GM23338 (cell line): ENCODE results near the gene PDC. TPM values are rescaled to one million over a fixed set of nuclear protein-coding genes. Genes with fewer than 3 reads are reported as not detected.
"Not testable (repeated sequence)": the region's sequence is repeated elsewhere in the genome, so short reads cannot be mapped to it uniquely, and the experiment has no call there.

Source experiments
- ATAC-seq: fragments of 200-7000 bp; cut with Tn5 transposase; 3 replicates; pipeline ENCODE4 v1.9.1; 2020
- DNase-seq: peaks from one replicate; pipeline ENCODE4 v3.0.0-alpha.2; 2015; ENCODE audit warnings: low spot score
- H2AFZ ChIP-seq: fragments of 200-600 bp; sonication (generic); 2 replicates; pipeline ENCODE4 v1.8.0; 2016; ENCODE audit warnings: antibody characterized with exemption, mild to moderate bottlenecking, moderate library complexity
- H3F3A ChIP-seq: fragments of 200-600 bp; sonication (generic); replicated peaks from 2 replicates; pipeline ENCODE4 v1.8.0; 2017; ENCODE audit warnings: antibody characterized with exemption, mixed run types, low read depth
- H3K27ac ChIP-seq: fragments of 200-600 bp; sonication (generic); 2 replicates; pipeline ENCODE4 v1.6.1; 2016; ENCODE audit warnings: low read depth
- H3K27me3 ChIP-seq: fragments of 200-600 bp; sonication (generic); 2 replicates; pipeline ENCODE4 v1.8.0; 2016; ENCODE audit warnings: mild to moderate bottlenecking, mixed run types, moderate library complexity; ENCODE audit not compliant: insufficient read depth
- H3K36me3 ChIP-seq: fragments of 200-600 bp; sonication (generic); 2 replicates; pipeline ENCODE4 v1.8.0; 2016; ENCODE audit warnings: mild to moderate bottlenecking; ENCODE audit not compliant: insufficient read depth
- H3K4me1 ChIP-seq: fragments of 200-600 bp; sonication (generic); 2 replicates; pipeline ENCODE4 v1.8.0; 2016; ENCODE audit warnings: mild to moderate bottlenecking, moderate library complexity; ENCODE audit not compliant: insufficient read depth
- H3K4me2 ChIP-seq: fragments of 200-600 bp; sonication (generic); 2 replicates; pipeline ENCODE4 v1.7.1; 2017; ENCODE audit warnings: mixed run types
- H3K4me3 ChIP-seq: fragments of 200-600 bp; sonication (generic); 2 replicates; pipeline ENCODE4 v1.6.1; 2016; ENCODE audit warnings: mixed run types
- H3K79me2 ChIP-seq: fragments of 200-600 bp; sonication (generic); replicated peaks from 2 replicates; pipeline ENCODE4 v1.8.0; 2017; ENCODE audit warnings: mild to moderate bottlenecking; ENCODE audit not compliant: insufficient read depth
- H3K9me2 ChIP-seq: fragments of 200-600 bp; sonication (generic); 2 replicates; pipeline ENCODE4 v1.8.0; 2017; ENCODE audit not compliant: insufficient read depth
- H4K20me1 ChIP-seq: fragments of 200-600 bp; sonication (generic); replicated peaks from 2 replicates; pipeline ENCODE4 v1.8.0; 2017; ENCODE audit warnings: mild to moderate bottlenecking; ENCODE audit not compliant: insufficient read depth
- H3K27ac Mint-ChIP-seq: 2 replicates; pipeline ENCODE4 v1.8.0; 2020; ENCODE audit warnings: inconsistent platforms, mild to moderate bottlenecking, moderate library complexity, mixed read lengths
- H3K27me3 Mint-ChIP-seq: 3 replicates; pipeline ENCODE4 v1.8.0; 2022; ENCODE audit warnings: low read depth, mild to moderate bottlenecking, moderate library complexity, mixed read lengths, inconsistent platforms; ENCODE audit not compliant: insufficient read depth, poor library complexity
- H3K36me3 Mint-ChIP-seq: 3 replicates; pipeline ENCODE4 v1.8.0; 2021; ENCODE audit warnings: low read depth, mild to moderate bottlenecking, inconsistent platforms, moderate library complexity, mixed read lengths
- H3K4me1 Mint-ChIP-seq: 3 replicates; pipeline ENCODE4 v1.8.0; 2020; ENCODE audit warnings: mild to moderate bottlenecking, inconsistent platforms, mixed read lengths
- H3K4me3 Mint-ChIP-seq: 3 replicates; pipeline ENCODE4 v1.8.0; 2021; ENCODE audit warnings: moderate library complexity, mild to moderate bottlenecking, inconsistent platforms, mixed read lengths
- H3K9me3 Mint-ChIP-seq: 3 replicates; pipeline ENCODE4 v1.8.0; 2020; ENCODE audit warnings: moderate library complexity, mild to moderate bottlenecking, inconsistent platforms, mixed read lengths
- ETS1 ChIP-seq: IDR thresholded peaks from 2 replicates; pipeline ENCODE4 v1.6.1; 2016; ENCODE audit warnings: antibody characterized with exemption
- EZH2phosphoT487 ChIP-seq: fragments of 200-600 bp; sonication (generic); IDR thresholded peaks from one replicate; pipeline ENCODE4 v1.8.1; 2018; ENCODE audit warnings: antibody characterized with exemption; ENCODE audit not compliant: unreplicated experiment
- JUNB ChIP-seq: IDR thresholded peaks from one replicate; pipeline ENCODE4 v1.6.1; 2016; ENCODE audit warnings: antibody characterized with exemption; ENCODE audit not compliant: unreplicated experiment
- NANOG ChIP-seq: IDR thresholded peaks from 2 replicates; pipeline ENCODE4 v1.6.1; 2016; ENCODE audit warnings: antibody characterized with exemption, borderline replicate concordance
- POLR2AphosphoS5 ChIP-seq: IDR thresholded peaks from 2 replicates; pipeline ENCODE4 v1.6.1; 2016; ENCODE audit warnings: antibody characterized with exemption, low read depth
- REST ChIP-seq: IDR thresholded peaks from one replicate; pipeline ENCODE4 v1.6.1; 2018; ENCODE audit warnings: antibody characterized with exemption; ENCODE audit not compliant: unreplicated experiment
- STAT1 ChIP-seq: IDR thresholded peaks from one replicate; pipeline ENCODE4 v1.6.1; 2016; ENCODE audit warnings: antibody characterized with exemption; ENCODE audit not compliant: unreplicated experiment
- ZNF331 ChIP-seq: fragments of 250-450 bp; sonication (Bioruptor Pico); IDR thresholded peaks from 2 replicates; pipeline ENCODE4 v1.5.0; 2020; ENCODE audit warnings: low read depth, mild to moderate bottlenecking, moderate library complexity
- ZNF462 ChIP-seq: fragments of 250-450 bp; sonication (Bioruptor Pico); IDR thresholded peaks from 2 replicates; pipeline ENCODE4 v1.5.0; 2020; ENCODE audit warnings: mild to moderate bottlenecking, moderate library complexity
- polyA plus RNA-seq: library from polyadenylated mRNA; unstranded; fragments of >200 nt; fragmentation: Nextera tagmentation; extraction: Ambion mirVana; gene quantifications from 2 replicates; pipeline ENCODE4 v1.2.1, GENCODE V29; 2016
- total RNA-seq: library from RNA; depleted of rRNA; stranded (reverse); fragments of >200 nt; shearing (Covaris generic); gene quantifications from 2 replicates; pipeline ENCODE4 v1.2.3, GENCODE V29; 2014

PDC gene
- total and polyA plus RNA-seq, 2 experiments from 2014 or later: not detected

GRCh38 chr1:186465946-186466345 is 5.0 kb upstream of the PDC start (continued):
- TF ChIP-seq ZNF462 (no peak), ETS1 (no peak)

- not testable (repeated sequence) for H3K36me3 Mint-ChIP-seq, H3F3A ChIP-seq, H2AFZ ChIP-seq, H3K4me1 ChIP-seq, H3K9me3 Mint-ChIP-seq, DNase-seq, H4K20me1 ChIP-seq, H3K4me3 Mint-ChIP-seq, H3K4me1 Mint-ChIP-seq, H3K4me2 ChIP-seq, H3K27me3 Mint-ChIP-seq, H3K36me3 ChIP-seq, H3K27me3 ChIP-seq, H3K79me2 ChIP-seq, H3K27ac ChIP-seq, ATAC-seq, H3K4me3 ChIP-seq, H3K9me2 ChIP-seq, H3K27ac Mint-ChIP-seq
These were observed 4.6 kb upstream of the PDC start for GRCh38 chr1:186465491-186465890.

GRCh38 chr1:186463926-186464325 is 3.0 kb upstream of the PDC start:
- no peak for DNase-seq
- H3K4me1 ChIP-seq: no peaks in the 10 kb centered on the region
- no peaks in the 10 kb centered on the region for H3K27me3 Mint-ChIP-seq
- peaks cover 6% of the 10 kb centered on the region; the same call in 2 of the 3 replicates for H3K4me1 Mint-ChIP-seq
- no peaks in the 10 kb centered on the region for H3K36me3 ChIP-seq
- no peak overlapping the region for H3K4me3 ChIP-seq
- H3K9me3 Mint-ChIP-seq: no peaks in the 10 kb centered on the region
- no peak overlapping the region for H3K27ac Mint-ChIP-seq
- no peaks in the 10 kb centered on the region for H3K79me2 ChIP-seq
- ATAC-seq: no peak
- no peak overlapping the region for H2AFZ ChIP-seq
- H3K4me3 Mint-ChIP-seq: no peak overlapping the region
- no peaks in the 10 kb centered on the region for H3K9me2 ChIP-seq
- no peaks in the 10 kb centered on the region for H3K36me3 Mint-ChIP-seq
- H3F3A ChIP-seq: no peaks in the 10 kb centered on the region
- H3K27ac ChIP-seq: no peak overlapping the region
- H3K4me2 ChIP-seq: no peak overlapping the region
- no peaks in the 10 kb centered on the region for H4K20me1 ChIP-seq
- no peaks in the 10 kb centered on the region for H3K27me3 ChIP-seq
- TF ChIP-seq EZH2phosphoT487 (no peak), REST (no peak), NANOG (no peak), ETS1 (no peak), STAT1 (no peak), POLR2AphosphoS5 (no peak), JUNB (no peak), ZNF331 (no peak)
